Glutamatergic neuron (in vitro differentiated cells): ENCODE results near the gene ZFP36L1. TPM values are rescaled to one million over a fixed set of nuclear protein-coding genes. Genes with fewer than 3 reads are reported as not detected.

ENCODE experiments used
- DNase-seq: peaks from one replicate; pipeline ENCODE4 v3.0.0; 2022
- H3K27ac Mint-ChIP-seq: one replicate; pipeline ENCODE4 v1.8.0; 2020; ENCODE audit warnings: mild to moderate bottlenecking, mixed read lengths, inconsistent platforms; ENCODE audit not compliant: unreplicated experiment
- H3K27me3 Mint-ChIP-seq: one replicate; pipeline ENCODE4 v1.8.0; 2020; ENCODE audit warnings: mild to moderate bottlenecking, moderate library complexity, mixed read lengths, inconsistent platforms; ENCODE audit not compliant: unreplicated experiment
- H3K36me3 Mint-ChIP-seq: one replicate; pipeline ENCODE4 v1.8.0; 2020; ENCODE audit warnings: mild to moderate bottlenecking, mixed read lengths, inconsistent platforms; ENCODE audit not compliant: unreplicated experiment
- H3K4me1 Mint-ChIP-seq: one replicate; pipeline ENCODE4 v1.8.0; 2020; ENCODE audit warnings: mild to moderate bottlenecking, low read depth, mixed read lengths, inconsistent platforms; ENCODE audit not compliant: unreplicated experiment
- H3K4me3 Mint-ChIP-seq: one replicate; pipeline ENCODE4 v1.8.0; 2020; ENCODE audit warnings: mild to moderate bottlenecking, mixed read lengths, inconsistent platforms; ENCODE audit not compliant: unreplicated experiment
- H3K9me3 Mint-ChIP-seq: one replicate; pipeline ENCODE4 v1.8.0; 2020; ENCODE audit warnings: mild to moderate bottlenecking, moderate library complexity, mixed read lengths, inconsistent platforms; ENCODE audit not compliant: unreplicated experiment
- CTCF ChIP-seq: fragments of 200-600 bp; sonication (generic); IDR thresholded peaks from one replicate; pipeline ENCODE4 v1.5.0; 2021; ENCODE audit not compliant: partially characterized antibody, unreplicated experiment
- total RNA-seq: library from RNA; stranded (reverse); fragmentation: NEBNext Ultra II Directional; extraction: Animal tissue kit (Norgen Biotek cat#: 25700); gene quantifications from one replicate; pipeline ENCODE4 v1.2.1, GENCODE V29; 2021; ENCODE audit not compliant: unreplicated experiment

The ZFP36L1 gene
- total RNA-seq, 1 donor from 2014 or later: 2.7 TPM

GRCh38 chr14:68779761-68780323, 13.0 kb downstream of the ZFP36L1 start:
- DNase-seq: no peak
- Mint-ChIP-seq H3K9me3 (peaks cover 1% of the 10 kb centered on the region), H3K27me3 (peaks cover 2% of the 10 kb centered on the region), H3K36me3 (peaks cover 2% of the 10 kb centered on the region), H3K4me1 (peaks cover 1% of the 10 kb centered on the region), H3K4me3 (no peak overlapping the region), H3K27ac (no peak overlapping the region)
- no peak for TF ChIP-seq CTCF

GRCh38 chr14:68777644-68778043, 15.2 kb downstream of the ZFP36L1 start:
- peaks cover 1% of the 10 kb centered on the region for H3K9me3 Mint-ChIP-seq
- H3K36me3 Mint-ChIP-seq: peaks cover 4% of the 10 kb centered on the region
- no peak for DNase-seq
- H3K4me1 Mint-ChIP-seq: peaks cover 1% of the 10 kb centered on the region
- no peak for TF ChIP-seq CTCF
- H3K27ac Mint-ChIP-seq: no peak overlapping the region
- H3K4me3 Mint-ChIP-seq: no peak overlapping the region
- H3K27me3 Mint-ChIP-seq: peaks cover 2% of the 10 kb centered on the region

- Mint-ChIP-seq H3K9me3 (peaks cover 1% of the 10 kb centered on the region), H3K27ac (no peak overlapping the region), H3K36me3 (peaks cover 4% of the 10 kb centered on the region), H3K4me1 (no peaks in the 10 kb centered on the region), H3K27me3 (peaks cover 2% of the 10 kb centered on the region), H3K4me3 (no peak overlapping the region)
- peak; percentile 29 for TF ChIP-seq CTCF
- peak; percentile 2 for DNase-seq
These were observed 17.2 kb downstream of the ZFP36L1 start for GRCh38 chr14:68775614-68776126.

- H3K4me3 Mint-ChIP-seq: no peak overlapping the region
- no peak for TF ChIP-seq CTCF
- H3K27ac Mint-ChIP-seq: no peak overlapping the region
- peaks cover 4% of the 10 kb centered on the region for H3K36me3 Mint-ChIP-seq
- H3K9me3 Mint-ChIP-seq: peaks cover 1% of the 10 kb centered on the region
- peak; percentile 1 for DNase-seq
- no peaks in the 10 kb centered on the region for H3K4me1 Mint-ChIP-seq
- peaks cover 2% of the 10 kb centered on the region for H3K27me3 Mint-ChIP-seq
These were observed 17.9 kb downstream of the ZFP36L1 start for GRCh38 chr14:68774771-68775613.
